CD8-positive, alpha-beta memory T cell (primary cell): Measurements from ENCODE around the gene TRIM6. TPM values are rescaled to one million over a fixed set of nuclear protein-coding genes. Genes with fewer than 3 reads are reported as not detected.

Source experiments
- CTCF ChIA-PET: fragments of 350-600 bp; sonication (Branson Sonifier 250); formaldehyde crosslinking; loops from one replicate; lab custom pipeline; 2021; ENCODE audit warnings: antibody characterized with exemption; lab: Charles Lee
- POLR2A ChIA-PET: fragments of 350-600 bp; sonication (Branson Sonifier 250); formaldehyde crosslinking; loops from one replicate; lab custom pipeline; 2021; ENCODE audit warnings: antibody characterized with exemption; lab: Charles Lee
- DNase-seq, 5 donors: peaks; one replicate each; pipeline versions ENCODE4 v3.0.0 to v3.0.0-alpha.2; 2020 to 2022; ENCODE audit warnings: mixed read lengths in 1 of 5
- H3K27ac ChIP-seq: one replicate; pipeline ENCODE4 v1.7.0; 2013; ENCODE audit warnings: low read depth, mild to moderate bottlenecking, low read length, moderate library complexity
- H3K27me3 ChIP-seq: 2 replicates; pipeline ENCODE4 v1.7.0; 2013; ENCODE audit warnings: low read length, mild to moderate bottlenecking; ENCODE audit not compliant: insufficient read depth, poor library complexity, severe bottlenecking
- H3K36me3 ChIP-seq: 2 replicates; pipeline ENCODE4 v1.7.0; 2013; ENCODE audit warnings: mild to moderate bottlenecking, low read length, moderate library complexity; ENCODE audit not compliant: insufficient read depth
- H3K4me1 ChIP-seq: 2 replicates; pipeline ENCODE4 v1.7.0; 2013; ENCODE audit warnings: mild to moderate bottlenecking, low read length, moderate library complexity; ENCODE audit not compliant: insufficient read depth
- H3K4me3 ChIP-seq: 2 replicates; pipeline ENCODE4 v1.7.0; 2013; ENCODE audit warnings: mild to moderate bottlenecking, low read length
- H3K9me3 ChIP-seq: 2 replicates; pipeline ENCODE4 v1.7.0; 2013; ENCODE audit warnings: mild to moderate bottlenecking, low read length
- H3K27ac Mint-ChIP-seq, 8 donors: one replicate each; pipeline ENCODE4 v1.8.0; 2020 to 2021; ENCODE audit warnings: mixed read lengths in 8 of 8, mild to moderate bottlenecking in 6 of 8, inconsistent platforms in 3 of 8, moderate library complexity in 3 of 8
- H3K27me3 Mint-ChIP-seq, 2 donors: one replicate each; pipeline ENCODE4 v1.8.0; 2020 to 2021; ENCODE audit warnings: mixed read lengths in 2 of 2, mild to moderate bottlenecking in 1 of 2, moderate library complexity in 1 of 2
- H3K36me3 Mint-ChIP-seq, 3 donors: one replicate each; pipeline ENCODE4 v1.8.0; 2020 to 2021; ENCODE audit warnings: mixed read lengths in 3 of 3, inconsistent platforms in 1 of 3, mild to moderate bottlenecking in 1 of 3
- H3K4me1 Mint-ChIP-seq, 3 donors: one replicate each; pipeline ENCODE4 v1.8.0; 2020 to 2021; ENCODE audit warnings: mixed read lengths in 3 of 3, inconsistent platforms in 1 of 3, mild to moderate bottlenecking in 1 of 3
- H3K4me3 Mint-ChIP-seq, 7 donors: one replicate each; pipeline ENCODE4 v1.8.0; 2020 to 2021; ENCODE audit warnings: mixed read lengths in 7 of 7, mild to moderate bottlenecking in 6 of 7, moderate library complexity in 4 of 7, inconsistent platforms in 2 of 7
- H3K9me3 Mint-ChIP-seq, 5 donors: one replicate each; pipeline ENCODE4 v1.8.0; 2020 to 2022; ENCODE audit warnings: mixed read lengths in 5 of 5, mild to moderate bottlenecking in 3 of 5, moderate library complexity in 2 of 5, inconsistent platforms in 1 of 5
- polyA plus RNA-seq: library from polyadenylated mRNA; unstranded; fragments of 300-500 nt; fragmentation: Illumina TruSeq; gene quantifications from one replicate; pipeline ENCODE4 v1.2.3, GENCODE V29; 2021
- total RNA-seq, 2 experiments: library from RNA; stranded (reverse); gene quantifications; one replicate each; pipeline ENCODE4 v1.2.3, GENCODE V29; 2021

The TRIM6 gene
- total and polyA plus RNA-seq, 3 experiments from 2014 or later: 0.20 TPM; not detected in 2

- peak overlapping the region in 1 of 8 donors; percentile 30 for H3K27ac Mint-ChIP-seq
- H3K9me3 Mint-ChIP-seq: no peaks in the 10 kb centered on the region
- no peak overlapping the region for H3K4me3 ChIP-seq
- H3K27ac ChIP-seq: no peak overlapping the region
- H3K4me1 Mint-ChIP-seq: no peaks in the 10 kb centered on the region
- no peaks in the 10 kb centered on the region for H3K36me3 ChIP-seq
- peaks cover 0 to 2% (median 0%) of the 10 kb centered on the region in 3 donors for H3K36me3 Mint-ChIP-seq
- CTCF ChIA-PET: no interaction called here
- no peak overlapping the region for H3K4me3 Mint-ChIP-seq
- DNase-seq: no peak
- H3K4me1 ChIP-seq: no peaks in the 10 kb centered on the region
- POLR2A ChIA-PET: interaction anchor here (0.6 kb wide), 1 partner anchor 207 kb away, joined by 3 read pairs; no protein-coding TSS in a partner anchor
- H3K27me3 ChIP-seq: no peaks in the 10 kb centered on the region
- peaks cover 0 to 2% of the 10 kb centered on the region in 2 donors for H3K27me3 Mint-ChIP-seq
- no peaks in the 10 kb centered on the region for H3K9me3 ChIP-seq
Measured at GRCh38 chr11:5605849-5606248, 9.4 kb downstream of the TRIM6 start.

DNA sequence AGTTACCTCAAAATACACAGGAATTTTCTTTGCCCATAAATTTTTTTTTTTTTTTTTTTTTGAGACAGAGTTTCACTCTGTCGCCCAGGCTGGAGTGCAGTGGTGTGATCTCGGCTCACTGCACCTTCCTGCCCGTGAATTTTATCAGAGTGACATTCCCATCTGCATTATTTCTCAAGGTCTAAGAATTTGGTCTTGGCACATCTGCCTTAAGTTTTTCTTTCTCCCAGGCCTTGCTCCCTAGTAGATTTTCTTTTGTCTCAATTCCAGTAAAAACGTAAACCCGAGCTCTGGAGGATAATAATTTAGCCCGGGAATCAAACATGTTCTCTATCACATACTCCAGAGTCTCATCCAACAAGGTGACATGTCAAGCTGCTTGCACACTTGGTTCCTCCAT, 12.4 kb downstream of the TRIM6 start:
- no peak overlapping the region for H3K27ac ChIP-seq
- no peaks in the 10 kb centered on the region for H3K27me3 ChIP-seq
- no peaks in the 10 kb centered on the region for H3K4me1 ChIP-seq
- H3K4me3 ChIP-seq: no peak overlapping the region
- H3K9me3 ChIP-seq: no peaks in the 10 kb centered on the region
- Mint-ChIP-seq H3K4me3 (no peak overlapping the region), H3K36me3 (peaks cover 0 to 2% (median 0%) of the 10 kb centered on the region in 3 donors), H3K9me3 (no peaks in the 10 kb centered on the region), H3K27me3 (no peaks in the 10 kb centered on the region), H3K4me1 (no peaks in the 10 kb centered on the region), H3K27ac (no peak overlapping the region)
- no peaks in the 10 kb centered on the region for H3K36me3 ChIP-seq
- ChIA-PET CTCF (no interaction called here), POLR2A (no interaction called here)
- no peak for DNase-seq

GRCh38 chr11:5610446-5610845, 14.0 kb downstream of the TRIM6 start:
- CTCF ChIA-PET: no interaction called here

GRCh38 chr11:5611627-5612026, 15.2 kb downstream of the TRIM6 start:
- Histone ChIP-seq H3K27ac (no peak overlapping the region), H3K9me3 (no peaks in the 10 kb centered on the region), H3K4me3 (no peak overlapping the region), H3K4me1 (no peaks in the 10 kb centered on the region), H3K36me3 (no peaks in the 10 kb centered on the region), H3K27me3 (no peaks in the 10 kb centered on the region)
- Mint-ChIP-seq H3K27me3 (no peaks in the 10 kb centered on the region), H3K36me3 (peaks cover 0 to 2% (median 0%) of the 10 kb centered on the region in 3 donors), H3K27ac (no peak overlapping the region), H3K9me3 (no peaks in the 10 kb centered on the region), H3K4me3 (no peak overlapping the region), H3K4me1 (no peaks in the 10 kb centered on the region)
- POLR2A ChIA-PET: no interaction called here
- DNase-seq: no peak
- CTCF ChIA-PET: no interaction called here

More at GRCh38 chr11:5610446-5610845, 14.0 kb downstream of the TRIM6 start:
- DNase-seq: no peak
- Histone ChIP-seq H3K36me3 (no peaks in the 10 kb centered on the region), H3K4me3 (no peak overlapping the region), H3K27me3 (no peaks in the 10 kb centered on the region), H3K27ac (no peak overlapping the region), H3K4me1 (no peaks in the 10 kb centered on the region), H3K9me3 (no peaks in the 10 kb centered on the region)
- Mint-ChIP-seq H3K9me3 (no peaks in the 10 kb centered on the region), H3K36me3 (peaks cover 0 to 2% (median 0%) of the 10 kb centered on the region in 3 donors), H3K4me3 (no peak overlapping the region), H3K27ac (no peak overlapping the region), H3K27me3 (no peaks in the 10 kb centered on the region), H3K4me1 (no peaks in the 10 kb centered on the region)
- POLR2A ChIA-PET: no interaction called here

- peaks cover 0 to 4% (median 2%) of the 10 kb centered on the region in 3 donors for H3K36me3 Mint-ChIP-seq
- no peaks in the 10 kb centered on the region for H3K9me3 Mint-ChIP-seq
- Histone ChIP-seq H3K4me1 (peaks cover 3% of the 10 kb centered on the region), H3K27me3 (no peaks in the 10 kb centered on the region), H3K27ac (no peak overlapping the region), H3K36me3 (no peaks in the 10 kb centered on the region), H3K4me3 (no peak overlapping the region), H3K9me3 (no peaks in the 10 kb centered on the region)
- ChIA-PET POLR2A (no interaction called here), CTCF (interaction anchor here (1.2 kb wide), 1 partner anchor 10 kb away, joined by 3 read pairs; no protein-coding TSS in a partner anchor)
- no peaks in the 10 kb centered on the region for H3K27me3 Mint-ChIP-seq
- H3K27ac Mint-ChIP-seq: no peak overlapping the region
- DNase-seq: no peak
- H3K4me1 Mint-ChIP-seq: peaks cover 2 to 3% (median 2%) of the 10 kb centered on the region in 3 donors
- peak overlapping the region in 1 of 7 donors; percentile 8 for H3K4me3 Mint-ChIP-seq
Measured at GRCh38 chr11:5618807-5619206, 22.4 kb downstream of the TRIM6 start.

GRCh38 chr11:5620651-5621521, 24.4 kb downstream of the TRIM6 start:
- no peak overlapping the region for H3K27ac ChIP-seq
- H3K4me3 Mint-ChIP-seq: peak overlapping the region in 1 of 7 donors; percentile 17
- no peaks in the 10 kb centered on the region for H3K36me3 ChIP-seq
- H3K27me3 Mint-ChIP-seq: no peaks in the 10 kb centered on the region
- no peak overlapping the region for H3K4me3 ChIP-seq
- no peak for DNase-seq
- ChIA-PET CTCF (no interaction called here), POLR2A (no interaction called here)
- H3K27ac Mint-ChIP-seq: no peak overlapping the region
- no peaks in the 10 kb centered on the region for H3K9me3 Mint-ChIP-seq
- peaks cover 17% of the 10 kb centered on the region for H3K4me1 ChIP-seq
- no peaks in the 10 kb centered on the region for H3K27me3 ChIP-seq
- peaks cover 19 to 23% (median 22%) of the 10 kb centered on the region in 3 donors for H3K4me1 Mint-ChIP-seq
- H3K9me3 ChIP-seq: no peaks in the 10 kb centered on the region
- peaks cover 0 to 7% (median 4%) of the 10 kb centered on the region in 3 donors for H3K36me3 Mint-ChIP-seq

DNA sequence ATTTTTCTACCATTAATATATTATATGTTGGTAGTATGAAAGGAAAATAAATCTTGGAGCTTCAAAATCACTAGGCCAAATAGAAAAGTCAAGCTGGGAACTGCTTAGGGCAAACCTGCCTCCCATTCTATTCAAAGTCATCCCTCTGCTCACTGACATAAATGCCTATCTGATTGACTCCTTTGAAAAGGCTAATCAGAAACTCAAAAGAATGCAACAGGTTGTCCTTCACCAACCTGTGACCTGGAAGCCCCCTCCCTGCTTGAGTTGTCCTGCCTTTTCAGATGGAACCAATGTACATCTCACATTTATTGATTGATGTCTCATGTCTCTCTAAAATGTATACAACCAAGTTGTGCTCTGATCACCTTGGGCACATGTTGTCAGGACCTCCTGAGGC, 25.1 kb downstream of the TRIM6 start:
- H3K36me3 ChIP-seq: no peaks in the 10 kb centered on the region
- peaks cover 19% of the 10 kb centered on the region for H3K4me1 ChIP-seq
- no peak overlapping the region for H3K4me3 ChIP-seq
- H3K27ac ChIP-seq: no peak overlapping the region
- POLR2A ChIA-PET: no interaction called here
- Mint-ChIP-seq H3K4me3 (no peak overlapping the region), H3K9me3 (no peaks in the 10 kb centered on the region), H3K36me3 (peaks cover 0 to 8% (median 6%) of the 10 kb centered on the region in 3 donors), H3K4me1 (peaks cover 25 to 29% (median 29%) of the 10 kb centered on the region in 3 donors), H3K27me3 (no peaks in the 10 kb centered on the region), H3K27ac (no peak overlapping the region)
- CTCF ChIA-PET: no interaction called here
- H3K27me3 ChIP-seq: no peaks in the 10 kb centered on the region
- no peak for DNase-seq
- no peaks in the 10 kb centered on the region for H3K9me3 ChIP-seq

DNA sequence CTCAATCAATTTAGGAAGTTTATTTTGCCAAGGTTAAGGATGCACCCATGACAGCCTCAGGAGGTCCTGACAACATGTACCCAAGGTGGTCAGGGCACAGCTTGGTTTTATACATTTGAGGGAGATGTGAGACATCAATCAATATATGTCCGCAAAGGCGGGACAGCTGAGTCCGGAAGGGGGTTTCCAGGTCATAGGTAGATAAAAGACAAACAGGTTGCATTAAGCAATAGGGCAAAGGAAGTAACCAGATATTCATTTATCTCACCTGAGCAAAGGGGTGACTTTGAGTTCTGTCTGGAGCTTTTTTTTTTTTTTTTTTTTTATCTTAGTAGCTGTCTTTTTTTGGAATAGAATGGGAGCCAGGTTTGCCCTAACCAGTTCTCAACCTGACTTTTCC, 26.4 kb downstream of the TRIM6 start:
- Histone ChIP-seq H3K4me3 (no peak overlapping the region), H3K4me1 (peaks cover 23% of the 10 kb centered on the region), H3K27ac (no peak overlapping the region), H3K36me3 (no peaks in the 10 kb centered on the region), H3K27me3 (no peaks in the 10 kb centered on the region), H3K9me3 (no peaks in the 10 kb centered on the region)
- peak overlapping the region in 1 of 8 donors; percentile 54 for H3K27ac Mint-ChIP-seq
- H3K36me3 Mint-ChIP-seq: peaks cover 0 to 10% (median 6%) of the 10 kb centered on the region in 3 donors
- CTCF ChIA-PET: interaction anchor here (1.1 kb wide), 1 partner anchor 62 kb away, joined by 4 read pairs; the partner anchor contains the start of gene TRIM5
- POLR2A ChIA-PET: no interaction called here
- H3K4me3 Mint-ChIP-seq: peak overlapping the region in 5 of 7 donors; percentile 23 to 79 (median 36)
- peaks cover 35 to 41% (median 41%) of the 10 kb centered on the region in 3 donors for H3K4me1 Mint-ChIP-seq
- no peaks in the 10 kb centered on the region for H3K27me3 Mint-ChIP-seq
- H3K9me3 Mint-ChIP-seq: no peaks in the 10 kb centered on the region
- DNase-seq: no peak
